Subcutaneous adipose tissue (tissue), 4 donors: ENCODE results near the gene ATP6V1B1. TPM values are rescaled to one million over a fixed set of nuclear protein-coding genes. Genes with fewer than 3 reads are reported as not detected.

ENCODE experiments used
- CTCF ChIP-seq: fragments of 450-650 bp; IDR thresholded peaks from one replicate; pipeline ENCODE4 v1.5.1; 2016; ENCODE audit warnings: low read depth, mild to moderate bottlenecking, control low read depth, antibody characterized with exemption, moderate library complexity
- total RNA-seq, 4 donors: library from RNA; depleted of rRNA; stranded (reverse); fragments of >200 nt; gene quantifications; one replicate each; pipeline ENCODE4 v1.1.0, GENCODE V29; 2016

Gene ATP6V1B1
- total RNA-seq = not detected

- TF ChIP-seq CTCF = no peak
These were observed at the start of gene ATP6V1B1 for GRCh38 chr2:70935468-70936164. Gene ATP6V1B1, plus strand, starts transcription at chr2:70935900. Its CDS starts 55 bp downstream, at chr2:70935955.

GRCh38 chr2:70886541-70886987, 49.1 kb upstream of the ATP6V1B1 start:
- TF ChIP-seq CTCF = no peak

- TF ChIP-seq CTCF = no peak
These were observed 48.5 kb upstream of the ATP6V1B1 start for GRCh38 chr2:70887208-70887549.

- no peak for TF ChIP-seq CTCF
These were observed 48.0 kb upstream of the ATP6V1B1 start for GRCh38 chr2:70887550-70888246.

- no peak for TF ChIP-seq CTCF
These were observed 47.3 kb upstream of the ATP6V1B1 start for GRCh38 chr2:70888366-70888922.

- TF ChIP-seq CTCF = no peak
These were observed 46.6 kb upstream of the ATP6V1B1 start for GRCh38 chr2:70888923-70889715.

GRCh38 chr2:70889716-70890037, 46.0 kb upstream of the ATP6V1B1 start:
- no peak for TF ChIP-seq CTCF
